Measurements from ENCODE around the gene FCRL3. TPM values are rescaled to one million over a fixed set of nuclear protein-coding genes. Genes with fewer than 3 reads are reported as not detected.

The FCRL3 gene
- total RNA-seq, 1 experiment from 2014 or later, result 2.2 TPM

DNA sequence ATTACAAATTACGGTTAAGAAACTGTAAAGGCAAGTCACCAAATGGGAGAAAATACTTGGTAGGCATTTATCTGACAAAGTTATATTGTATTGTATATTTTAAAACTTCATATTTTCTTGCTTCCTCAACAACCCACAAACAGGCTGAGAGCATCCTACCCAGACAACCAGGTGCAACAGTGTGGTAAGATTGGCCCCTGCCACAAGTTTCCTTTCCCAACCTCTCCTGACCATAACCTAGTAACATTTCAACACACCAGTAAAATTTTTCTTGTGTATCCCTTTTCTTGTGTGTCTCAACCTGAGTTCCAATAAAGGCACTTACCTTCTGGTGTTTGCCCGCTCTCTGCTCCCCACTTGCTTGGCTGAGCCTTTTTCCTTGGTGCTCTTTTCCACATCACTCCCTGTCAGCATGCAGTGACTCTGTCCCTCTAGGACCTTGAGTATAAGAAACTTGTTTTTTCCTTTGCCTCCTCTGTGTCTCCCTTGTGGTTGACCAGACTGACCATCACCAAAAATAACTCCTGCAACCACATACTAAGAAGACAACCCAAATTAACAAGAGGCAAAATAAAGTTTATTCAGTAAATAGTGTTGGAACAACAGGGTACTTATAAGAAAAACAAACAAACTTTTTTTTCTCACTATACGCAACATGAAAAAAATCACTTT, 40.9 kb downstream of the FCRL3 start:
- Mint-ChIP-seq H3K9me3 (ENCODE audit: low read depth, unreplicated experiment) (peaks cover 3% of the 10 kb centered on the region), H3K27me3 (ENCODE audit: unreplicated experiment) (no peaks in the 10 kb centered on the region), H3K27ac (ENCODE audit: unreplicated experiment) (no peak overlapping the region), H3K4me3 (ENCODE audit: low read depth, unreplicated experiment) (no peak overlapping the region), H3K4me1 (ENCODE audit: low read depth, unreplicated experiment) (no peaks in the 10 kb centered on the region), H3K36me3 (ENCODE audit: insufficient read depth, unreplicated experiment) (no peaks in the 10 kb centered on the region)
- no peak for DNase-seq
- intact Hi-C loops (cut with micrococcal nuclease; ENCODE audit: unreplicated experiment), result no loop called here
- TF ChIP-seq, protein P1, sequence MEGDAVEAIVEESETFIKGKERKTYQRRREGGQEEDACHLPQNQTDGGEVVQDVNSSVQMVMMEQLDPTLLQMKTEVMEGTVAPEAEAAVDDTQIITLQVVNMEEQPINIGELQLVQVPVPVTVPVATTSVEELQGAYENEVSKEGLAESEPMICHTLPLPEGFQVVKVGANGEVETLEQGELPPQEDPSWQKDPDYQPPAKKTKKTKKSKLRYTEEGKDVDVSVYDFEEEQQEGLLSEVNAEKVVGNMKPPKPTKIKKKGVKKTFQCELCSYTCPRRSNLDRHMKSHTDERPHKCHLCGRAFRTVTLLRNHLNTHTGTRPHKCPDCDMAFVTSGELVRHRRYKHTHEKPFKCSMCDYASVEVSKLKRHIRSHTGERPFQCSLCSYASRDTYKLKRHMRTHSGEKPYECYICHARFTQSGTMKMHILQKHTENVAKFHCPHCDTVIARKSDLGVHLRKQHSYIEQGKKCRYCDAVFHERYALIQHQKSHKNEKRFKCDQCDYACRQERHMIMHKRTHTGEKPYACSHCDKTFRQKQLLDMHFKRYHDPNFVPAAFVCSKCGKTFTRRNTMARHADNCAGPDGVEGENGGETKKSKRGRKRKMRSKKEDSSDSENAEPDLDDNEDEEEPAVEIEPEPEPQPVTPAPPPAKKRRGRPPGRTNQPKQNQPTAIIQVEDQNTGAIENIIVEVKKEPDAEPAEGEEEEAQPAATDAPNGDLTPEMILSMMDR (IDR thresholded peaks at IDR 0.05; ENCODE audit: unreplicated experiment), result no peak
- CTCF ChIA-PET, result no interaction called here
- no TSS peak for BruUV-seq (replicated peaks)

DNA sequence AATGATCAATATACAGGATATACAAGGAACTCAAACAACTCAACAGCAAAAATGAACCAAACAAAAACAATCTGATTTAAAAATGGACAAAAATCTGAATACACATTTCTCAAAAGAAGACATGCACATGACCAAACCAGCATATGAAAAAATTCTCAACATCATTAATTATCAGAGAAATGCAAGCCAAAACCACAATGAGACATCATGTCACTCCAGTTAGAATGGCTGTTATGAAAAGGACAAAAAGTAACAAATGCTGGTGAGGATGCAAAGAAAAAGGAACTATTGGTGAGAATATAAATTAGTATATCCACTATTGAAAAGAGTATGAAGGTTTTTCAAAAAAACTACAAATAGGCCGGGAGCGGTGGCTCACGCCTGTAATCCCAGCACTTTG, 42.0 kb downstream of the FCRL3 start:
- Mint-ChIP-seq H3K36me3 (ENCODE audit: insufficient read depth, unreplicated experiment) (no peaks in the 10 kb centered on the region), H3K27ac (ENCODE audit: unreplicated experiment) (no peak overlapping the region), H3K27me3 (ENCODE audit: unreplicated experiment) (no peaks in the 10 kb centered on the region), H3K4me3 (ENCODE audit: low read depth, unreplicated experiment) (no peak overlapping the region), H3K4me1 (ENCODE audit: low read depth, unreplicated experiment) (no peaks in the 10 kb centered on the region), H3K9me3 (ENCODE audit: low read depth, unreplicated experiment) (peaks cover 3% of the 10 kb centered on the region)
- CTCF ChIA-PET, result no interaction called here
- no TSS peak for BruUV-seq (replicated peaks)
- TF ChIP-seq, protein P1 (IDR thresholded peaks at IDR 0.05; ENCODE audit: unreplicated experiment), result no peak
- DNase-seq, result no peak
- intact Hi-C loops (cut with micrococcal nuclease; ENCODE audit: unreplicated experiment), result no loop called here

DNA sequence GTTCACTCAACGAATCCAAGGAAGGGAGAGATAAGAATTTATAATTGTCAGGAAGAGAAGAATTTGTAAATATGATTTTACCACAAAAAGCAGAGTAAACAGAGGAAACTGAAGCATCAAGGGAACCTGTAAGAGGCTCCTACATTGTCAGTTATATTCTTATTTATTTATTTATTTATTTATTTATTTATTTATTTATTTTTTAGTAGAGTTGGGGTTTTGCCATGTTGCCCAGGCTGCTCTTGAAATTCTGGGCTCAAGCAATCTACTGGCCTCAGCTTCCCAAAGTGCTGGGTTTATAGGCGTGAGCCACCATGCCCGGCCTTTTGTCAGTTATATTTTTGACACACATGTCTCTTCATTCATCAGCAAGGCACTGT, 47.1 kb downstream of the FCRL3 start:
- TF ChIP-seq, protein P1 (IDR thresholded peaks at IDR 0.05; ENCODE audit: unreplicated experiment), result no peak

DNA sequence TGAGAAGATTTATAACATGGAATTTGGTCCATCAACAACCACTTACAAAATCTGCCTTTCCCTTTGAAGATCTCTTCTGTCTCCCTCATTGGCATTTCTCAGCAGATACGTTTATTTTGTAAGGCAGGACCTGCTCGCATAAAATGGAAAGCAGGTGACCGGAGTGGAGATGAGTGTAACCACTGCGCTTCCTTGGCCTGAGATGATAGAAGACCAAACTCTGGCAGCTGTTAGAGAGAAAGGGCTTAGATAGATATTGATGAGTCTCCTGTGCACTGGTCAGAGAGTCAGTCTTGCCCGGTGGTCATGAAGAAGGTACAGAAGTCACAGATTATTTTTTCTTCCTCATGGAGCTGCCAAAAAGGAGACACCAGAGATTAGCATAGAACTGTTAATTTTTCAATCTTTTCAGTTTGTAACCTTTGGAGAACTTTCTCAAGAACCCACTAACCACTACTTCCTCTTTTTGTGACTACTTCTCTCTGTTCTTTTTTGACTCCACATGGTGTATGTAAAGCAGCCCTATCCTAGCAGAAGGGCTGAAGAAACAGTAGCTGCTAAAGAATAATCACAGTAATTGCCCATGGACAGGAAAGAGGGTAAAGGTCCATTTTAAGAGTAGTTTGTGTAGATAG, 47.6 kb downstream of the FCRL3 start:
- CTCF ChIA-PET, result no interaction called here
- Mint-ChIP-seq H3K27ac (ENCODE audit: unreplicated experiment) (no peak overlapping the region), H3K4me3 (ENCODE audit: low read depth, unreplicated experiment) (no peak overlapping the region), H3K36me3 (ENCODE audit: insufficient read depth, unreplicated experiment) (no peaks in the 10 kb centered on the region), H3K27me3 (ENCODE audit: unreplicated experiment) (no peaks in the 10 kb centered on the region), H3K9me3 (ENCODE audit: low read depth, unreplicated experiment) (no peaks in the 10 kb centered on the region), H3K4me1 (ENCODE audit: low read depth, unreplicated experiment) (no peaks in the 10 kb centered on the region)
- intact Hi-C loops (cut with micrococcal nuclease; ENCODE audit: unreplicated experiment), result no loop called here
- TF ChIP-seq, protein P1 (IDR thresholded peaks at IDR 0.05; ENCODE audit: unreplicated experiment), result no peak
- BruUV-seq (replicated peaks), result no TSS peak
- no peak for DNase-seq

More for the DNA sequence above, 47.1 kb downstream of the FCRL3 start:
- H3K36me3 Mint-ChIP-seq (ENCODE audit: insufficient read depth, unreplicated experiment), result no peaks in the 10 kb centered on the region
- CTCF ChIA-PET, result no interaction called here
- H3K9me3 Mint-ChIP-seq (ENCODE audit: low read depth, unreplicated experiment), result no peaks in the 10 kb centered on the region
- H3K27ac Mint-ChIP-seq (ENCODE audit: unreplicated experiment), result no peak overlapping the region
- no peaks in the 10 kb centered on the region for H3K4me1 Mint-ChIP-seq (ENCODE audit: low read depth, unreplicated experiment)
- H3K27me3 Mint-ChIP-seq (ENCODE audit: unreplicated experiment), result no peaks in the 10 kb centered on the region
- H3K4me3 Mint-ChIP-seq (ENCODE audit: low read depth, unreplicated experiment), result no peak overlapping the region
- intact Hi-C loops (cut with micrococcal nuclease; ENCODE audit: unreplicated experiment), result no loop called here
- no TSS peak for BruUV-seq (replicated peaks)
- no peak for DNase-seq

Measured in Calu3 (cell line).